Kidney epithelial cell (primary cell): Measurements from ENCODE around the gene UBE2G1. TPM values are rescaled to one million over a fixed set of nuclear protein-coding genes. Genes with fewer than 3 reads are reported as not detected.
"Not testable (repeated sequence)": the region's sequence is repeated elsewhere in the genome, so short reads cannot be mapped to it uniquely, and the experiment has no call there.

Source experiments
- DNase-seq: peaks from one replicate; pipeline ENCODE4 v3.0.0-alpha.2; 2010; ENCODE audit warnings: low read depth
- H3K27me3 ChIP-seq: 2 replicates; pipeline ENCODE4 v1.6.0; 2011; ENCODE audit warnings: low read length; ENCODE audit not compliant: control insufficient read depth, insufficient read depth
- H3K36me3 ChIP-seq: 2 replicates; pipeline ENCODE4 v1.5.1; 2011; ENCODE audit warnings: low read length; ENCODE audit not compliant: control insufficient read depth, insufficient read depth
- H3K4me3 ChIP-seq: 2 replicates; pipeline ENCODE4 v1.5.1; 2011; ENCODE audit warnings: low read depth, mild to moderate bottlenecking, control low read depth, low read length
- total RNA-seq: library from RNA; depleted of rRNA; stranded (reverse); fragments of >200 nt; gene quantifications from 2 replicates; pipeline ENCODE4 v1.2.3, GENCODE V29; 2015
- TF ChIP-seq, protein P1 (sequence below): IDR thresholded peaks from 2 replicates; pipeline ENCODE4 v1.5.1; 2011; ENCODE audit warnings: mild to moderate bottlenecking, moderate library complexity, low read length, control low read depth, inconsistent platforms; ENCODE audit not compliant: insufficient read depth, poor library complexity, severe bottlenecking

UBE2G1 gene
- total RNA-seq, 1 donor from 2014 or later = 57.3 TPM

GRCh38 chr17:4358154-4358553 lies 8.3 kb downstream of the UBE2G1 start:
- no peak overlapping the region for H3K4me3 ChIP-seq
- H3K36me3 ChIP-seq = no peaks in the 10 kb centered on the region
- TF ChIP-seq, protein P1, sequence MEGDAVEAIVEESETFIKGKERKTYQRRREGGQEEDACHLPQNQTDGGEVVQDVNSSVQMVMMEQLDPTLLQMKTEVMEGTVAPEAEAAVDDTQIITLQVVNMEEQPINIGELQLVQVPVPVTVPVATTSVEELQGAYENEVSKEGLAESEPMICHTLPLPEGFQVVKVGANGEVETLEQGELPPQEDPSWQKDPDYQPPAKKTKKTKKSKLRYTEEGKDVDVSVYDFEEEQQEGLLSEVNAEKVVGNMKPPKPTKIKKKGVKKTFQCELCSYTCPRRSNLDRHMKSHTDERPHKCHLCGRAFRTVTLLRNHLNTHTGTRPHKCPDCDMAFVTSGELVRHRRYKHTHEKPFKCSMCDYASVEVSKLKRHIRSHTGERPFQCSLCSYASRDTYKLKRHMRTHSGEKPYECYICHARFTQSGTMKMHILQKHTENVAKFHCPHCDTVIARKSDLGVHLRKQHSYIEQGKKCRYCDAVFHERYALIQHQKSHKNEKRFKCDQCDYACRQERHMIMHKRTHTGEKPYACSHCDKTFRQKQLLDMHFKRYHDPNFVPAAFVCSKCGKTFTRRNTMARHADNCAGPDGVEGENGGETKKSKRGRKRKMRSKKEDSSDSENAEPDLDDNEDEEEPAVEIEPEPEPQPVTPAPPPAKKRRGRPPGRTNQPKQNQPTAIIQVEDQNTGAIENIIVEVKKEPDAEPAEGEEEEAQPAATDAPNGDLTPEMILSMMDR = no peak
- no peak for DNase-seq
- no peaks in the 10 kb centered on the region for H3K27me3 ChIP-seq

DNA sequence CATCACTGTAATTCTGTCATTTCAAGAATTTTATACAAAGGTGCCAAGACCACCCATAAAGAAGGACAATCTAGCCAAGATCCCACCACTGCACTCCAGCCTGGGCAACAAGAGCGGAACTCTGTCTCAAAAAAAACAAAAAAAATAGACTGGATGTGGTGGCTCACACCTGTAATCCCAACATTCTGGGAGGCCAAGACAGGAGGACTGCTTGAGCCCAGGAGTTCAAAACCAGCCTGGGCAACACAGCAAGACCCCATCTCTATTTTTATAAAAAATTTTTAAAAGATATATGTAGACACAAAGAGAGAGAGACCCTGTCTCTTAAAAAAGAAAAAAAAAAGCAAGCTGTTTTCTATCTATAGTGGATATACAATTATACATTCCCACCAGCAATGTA lies 8.8 kb downstream of the UBE2G1 start:
- no peaks in the 10 kb centered on the region for H3K36me3 ChIP-seq
- TF ChIP-seq, protein P1 = no peak
- no peaks in the 10 kb centered on the region for H3K27me3 ChIP-seq
- no peak overlapping the region for H3K4me3 ChIP-seq
- DNase-seq = no peak

GRCh38 chr17:4357030-4357628 lies 9.3 kb downstream of the UBE2G1 start:
- DNase-seq = no peak
- TF ChIP-seq, protein P1 = no peak
- Histone ChIP-seq H3K36me3 (no peaks in the 10 kb centered on the region), H3K4me3 (no peak overlapping the region), H3K27me3 (no peaks in the 10 kb centered on the region)

- no peaks in the 10 kb centered on the region for H3K36me3 ChIP-seq
- H3K27me3 ChIP-seq = no peaks in the 10 kb centered on the region
- TF ChIP-seq, protein P1 = no peak
- no peak for DNase-seq
- H3K4me3 ChIP-seq = no peak overlapping the region
Observed at GRCh38 chr17:4354862-4355514, 11.5 kb downstream of the UBE2G1 start.

DNA sequence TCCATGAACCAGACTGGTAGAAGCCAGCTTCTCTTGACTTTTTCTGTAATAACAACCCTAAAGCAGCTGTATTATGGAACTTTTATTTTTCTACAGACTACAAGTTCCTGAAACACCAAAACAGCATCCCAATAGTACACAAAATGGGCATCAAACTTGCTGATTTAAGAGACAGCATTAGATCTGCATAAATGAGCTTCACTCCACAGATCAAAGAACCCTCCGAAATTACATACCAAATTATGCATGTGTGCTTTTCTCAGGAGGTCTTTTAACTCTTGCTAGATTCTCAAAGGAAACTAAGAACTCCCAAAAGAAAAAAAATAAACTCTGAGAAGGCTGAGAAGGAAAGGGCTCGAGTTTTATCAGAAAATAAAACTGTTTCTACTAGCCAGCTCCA lies 12.3 kb downstream of the UBE2G1 start:
- Histone ChIP-seq H3K36me3 (no peaks in the 10 kb centered on the region), H3K4me3 (no peak overlapping the region), H3K27me3 (no peaks in the 10 kb centered on the region)
- TF ChIP-seq, protein P1 = no peak
- DNase-seq = no peak

- H3K36me3 ChIP-seq, H3K4me3 ChIP-seq, DNase-seq, H3K27me3 ChIP-seq: not testable (repeated sequence)
Observed at GRCh38 chr17:4350214-4350613, 16.3 kb downstream of the UBE2G1 start.
